Activated T-cell treated with anti-CD3 and anti-CD28 coated beads for 4 hours (primary cell): ENCODE results near the gene LMO7.

Source experiments
- DNase-seq: peaks from one replicate; pipeline ENCODE4 v3.0.0-alpha.2; 2020

LMO7 gene

GRCh38 chr13:75907044-75907443 lies 270.9 kb downstream of the LMO7 start:
- no peak for DNase-seq

- no peak for DNase-seq
Observed at GRCh38 chr13:75908141-75908540, 272.0 kb downstream of the LMO7 start.
